Osteoblast (primary cell): ENCODE data around the gene ANKRD6. TPM values are rescaled to one million over a fixed set of nuclear protein-coding genes. Genes with fewer than 3 reads are reported as not detected.
A peak's percentile ranks its signal among the peaks of the same experiment; 100 is the strongest.

Experiments used
- DNase-seq: peaks from one replicate; pipeline ENCODE4 v3.0.0; 2011; ENCODE audit warnings: low spot score, mixed read lengths; ENCODE audit not compliant: insufficient read length; ENCODE audit errors: missing footprints
- H2AFZ ChIP-seq: 2 replicates; pipeline ENCODE4 v1.6.0; 2011; ENCODE audit warnings: mild to moderate bottlenecking, low read length
- H3K27ac ChIP-seq: 2 replicates; pipeline ENCODE4 v1.5.1; 2011; ENCODE audit warnings: mild to moderate bottlenecking, low read depth, low read length, moderate library complexity
- H3K27me3 ChIP-seq: 2 replicates; pipeline ENCODE4 v1.6.0; 2012; ENCODE audit warnings: mild to moderate bottlenecking, control low read depth, inconsistent platforms, low read length, moderate library complexity; ENCODE audit not compliant: insufficient read depth
- H3K36me3 ChIP-seq: 2 replicates; pipeline ENCODE4 v1.5.1; 2011; ENCODE audit warnings: mild to moderate bottlenecking, low read length, control low read depth, moderate library complexity; ENCODE audit not compliant: insufficient read depth
- H3K4me1 ChIP-seq: 2 replicates; pipeline ENCODE4 v1.5.1; 2011; ENCODE audit warnings: mild to moderate bottlenecking, low read length, control low read depth, moderate library complexity; ENCODE audit not compliant: insufficient read depth
- H3K4me2 ChIP-seq: 2 replicates; pipeline ENCODE4 v1.6.0; 2011; ENCODE audit warnings: mild to moderate bottlenecking, low read length; ENCODE audit not compliant: insufficient read depth
- H3K4me3 ChIP-seq: fragments of 200-600 bp; sonication (generic); 3 replicates; pipeline ENCODE4 v1.5.1; 2012; ENCODE audit warnings: mild to moderate bottlenecking, low read length, inconsistent platforms; ENCODE audit not compliant: insufficient read depth
- H3K79me2 ChIP-seq: 2 replicates; pipeline ENCODE4 v1.6.0; 2012; ENCODE audit warnings: mild to moderate bottlenecking, low read length, control low read depth, inconsistent platforms; ENCODE audit not compliant: insufficient read depth
- H3K9me3 ChIP-seq: 2 replicates; pipeline ENCODE4 v1.5.1; 2011; ENCODE audit warnings: low read depth, low read length, control low read depth
- H4K20me1 ChIP-seq: 2 replicates; pipeline ENCODE4 v1.6.0; 2012; ENCODE audit warnings: mild to moderate bottlenecking, low read length, control low read depth; ENCODE audit not compliant: insufficient read depth
- CTCF ChIP-seq: IDR thresholded peaks from 2 replicates; pipeline ENCODE4 v1.5.1; 2011; ENCODE audit warnings: mild to moderate bottlenecking, low read depth, low read length, moderate library complexity; ENCODE audit errors: extremely low read depth
- total RNA-seq: library from RNA; depleted of rRNA; stranded (reverse); fragments of >200 nt; gene quantifications from 2 replicates; pipeline ENCODE4 v1.2.3, GENCODE V29; 2012

ANKRD6 gene
- total RNA-seq, 1 donor = 11.2 TPM

- Histone ChIP-seq H3K36me3 (peaks cover 63% of the 10 kb centered on the region), H3K4me3 (no peak overlapping the region), H3K27me3 (no peaks in the 10 kb centered on the region), H3K79me2 (no peaks in the 10 kb centered on the region), H2AFZ (no peak overlapping the region), H3K9me3 (no peaks in the 10 kb centered on the region), H3K4me1 (no peaks in the 10 kb centered on the region), H3K27ac (no peak overlapping the region), H3K4me2 (no peak overlapping the region), H4K20me1 (no peaks in the 10 kb centered on the region)
- no peak for TF ChIP-seq CTCF
- DNase-seq = peak; percentile 37
These were observed 222.2 kb downstream of the ANKRD6 start for GRCh38 chr6:89655122-89655521.

- Histone ChIP-seq H3K27ac (no peak overlapping the region), H3K4me1 (no peaks in the 10 kb centered on the region), H3K4me2 (no peak overlapping the region), H3K79me2 (no peaks in the 10 kb centered on the region), H4K20me1 (no peaks in the 10 kb centered on the region), H3K9me3 (no peaks in the 10 kb centered on the region), H3K4me3 (no peak overlapping the region), H3K27me3 (no peaks in the 10 kb centered on the region), H3K36me3 (peaks cover 67% of the 10 kb centered on the region), H2AFZ (no peak overlapping the region)
- TF ChIP-seq CTCF = no peak
- DNase-seq = no peak
These were observed 224.7 kb downstream of the ANKRD6 start for GRCh38 chr6:89657445-89658158.

GRCh38 chr6:89660981-89661380 lies 228.0 kb downstream of the ANKRD6 start:
- Histone ChIP-seq H3K36me3 (peaks cover 67% of the 10 kb centered on the region), H3K27me3 (no peaks in the 10 kb centered on the region), H3K4me3 (no peak overlapping the region), H2AFZ (no peak overlapping the region), H3K79me2 (no peaks in the 10 kb centered on the region), H3K4me1 (no peaks in the 10 kb centered on the region), H3K9me3 (no peaks in the 10 kb centered on the region), H3K4me2 (no peak overlapping the region), H3K27ac (no peak overlapping the region), H4K20me1 (no peaks in the 10 kb centered on the region)
- TF ChIP-seq CTCF = no peak
- DNase-seq = no peak

DNA sequence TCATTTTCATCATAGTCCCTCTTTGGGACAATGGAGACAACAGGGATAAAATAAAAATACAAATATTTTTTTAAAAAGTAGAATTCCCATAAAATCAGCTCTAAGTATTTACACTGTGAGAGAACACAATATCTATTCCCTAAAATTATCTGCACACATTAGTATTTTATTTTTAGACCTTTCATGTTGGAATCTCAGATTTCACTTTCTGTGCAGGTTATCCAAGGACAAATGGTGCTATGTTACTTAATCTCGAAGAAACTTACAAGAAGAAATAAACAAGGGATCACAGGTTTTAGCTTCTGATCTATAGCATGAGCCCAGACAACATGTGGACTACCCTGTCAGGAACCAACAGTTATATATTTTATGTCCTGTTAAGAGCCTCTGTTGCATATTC lies 228.6 kb downstream of the ANKRD6 start:
- DNase-seq = no peak

More for the DNA sequence above, 228.6 kb downstream of the ANKRD6 start:
- H2AFZ ChIP-seq = no peak overlapping the region
- no peak overlapping the region for H3K4me2 ChIP-seq
- H3K9me3 ChIP-seq = no peaks in the 10 kb centered on the region
- TF ChIP-seq CTCF = no peak
- no peak overlapping the region for H3K27ac ChIP-seq
- peaks cover 61% of the 10 kb centered on the region for H3K36me3 ChIP-seq
- H3K79me2 ChIP-seq = no peaks in the 10 kb centered on the region
- no peaks in the 10 kb centered on the region for H3K4me1 ChIP-seq
- no peak overlapping the region for H3K4me3 ChIP-seq
- H4K20me1 ChIP-seq = no peaks in the 10 kb centered on the region
- H3K27me3 ChIP-seq = no peaks in the 10 kb centered on the region
